GM21515 (cell line): ENCODE measurements around the gene RBM7.

Source experiments
- ATAC-seq: cut with Tn5 transposase; IDR thresholded peaks from one replicate; pipeline ENCODE4 v1.9.1; 2021; ENCODE audit not compliant: unreplicated experiment

RBM7 gene

GRCh38 chr11:114447444-114447843, 47.0 kb downstream of the RBM7 start:
- no peak for ATAC-seq

- no peak for ATAC-seq
Observed at GRCh38 chr11:114447892-114448291, 47.4 kb downstream of the RBM7 start.

- no peak for ATAC-seq
Observed at GRCh38 chr11:114448749-114449482, 48.5 kb downstream of the RBM7 start.

- ATAC-seq, result no peak
Observed at GRCh38 chr11:114449845-114450244, 49.4 kb downstream of the RBM7 start.

- ATAC-seq, result no peak
Observed at GRCh38 chr11:114452399-114452798, 51.9 kb downstream of the RBM7 start.
